CD4-positive, alpha-beta T cell treated with Interleukin-6 for 4 hours (primary cell): ENCODE measurements around the gene PGAP3.

Experiments used
- DNase-seq: peaks from one replicate; pipeline ENCODE4 v3.0.0-alpha.2; 2020; ENCODE audit warnings: mixed read lengths

The PGAP3 gene

DNA sequence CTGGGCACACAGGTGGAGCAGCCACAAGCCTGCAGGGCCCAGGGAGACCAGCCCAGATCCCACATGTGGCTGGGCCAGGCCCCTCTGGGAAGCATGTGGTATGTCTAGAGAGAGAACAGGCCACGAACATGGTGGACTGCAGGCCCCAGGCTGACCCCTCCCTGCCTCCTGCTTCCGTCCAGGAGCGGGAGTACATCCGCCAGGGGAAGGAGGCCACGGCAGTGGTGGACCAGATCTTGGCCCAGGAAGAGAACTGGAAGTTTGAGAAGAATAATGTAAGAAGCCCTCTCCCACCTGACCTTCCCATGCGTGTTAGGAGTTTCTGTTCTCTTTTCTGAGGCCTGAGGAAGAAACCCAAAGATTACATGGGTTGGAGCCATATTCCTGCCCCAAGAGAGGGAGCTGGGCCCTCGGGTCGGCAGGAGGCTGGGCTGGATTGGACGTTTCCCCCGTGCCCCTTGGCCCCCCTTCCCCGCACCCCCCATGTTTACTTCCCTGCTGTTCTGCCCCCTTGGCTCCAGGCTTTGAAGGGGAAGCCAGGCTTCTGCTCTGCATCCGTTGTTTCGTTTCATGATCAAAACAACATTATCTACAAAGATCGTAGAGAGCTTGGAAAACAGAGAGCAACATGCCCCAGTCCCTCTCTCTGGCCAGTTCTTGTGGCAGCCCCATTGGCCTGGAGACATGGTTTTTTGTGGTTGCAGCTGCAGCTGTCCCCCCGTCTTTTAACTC is 28.4 kb downstream of the PGAP3 start:
- DNase-seq, result peak; percentile 40

GRCh38 chr17:39658760-39659159 is 29.1 kb downstream of the PGAP3 start:
- no peak for DNase-seq

DNA sequence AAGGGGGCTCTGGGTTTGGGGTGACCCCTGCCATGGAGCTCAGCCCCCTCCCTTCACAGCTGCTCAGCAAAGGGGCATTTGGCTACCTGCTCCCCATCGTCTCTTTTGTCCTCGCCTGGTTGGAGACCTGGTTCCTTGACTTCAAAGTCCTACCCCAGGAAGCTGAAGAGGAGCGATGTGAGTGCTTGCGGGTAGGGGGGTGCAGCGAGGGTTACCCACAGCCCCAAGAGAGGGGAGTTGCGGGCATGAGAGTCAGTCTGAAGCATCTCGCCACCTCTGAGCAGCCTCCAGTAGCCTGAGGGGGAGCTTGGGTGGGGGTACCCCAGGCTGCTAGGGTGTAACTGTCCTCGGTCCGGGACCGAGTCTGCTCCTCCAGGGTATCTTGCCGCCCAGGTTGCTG is 29.5 kb downstream of the PGAP3 start:
- peak; percentile 26 for DNase-seq

DNA sequence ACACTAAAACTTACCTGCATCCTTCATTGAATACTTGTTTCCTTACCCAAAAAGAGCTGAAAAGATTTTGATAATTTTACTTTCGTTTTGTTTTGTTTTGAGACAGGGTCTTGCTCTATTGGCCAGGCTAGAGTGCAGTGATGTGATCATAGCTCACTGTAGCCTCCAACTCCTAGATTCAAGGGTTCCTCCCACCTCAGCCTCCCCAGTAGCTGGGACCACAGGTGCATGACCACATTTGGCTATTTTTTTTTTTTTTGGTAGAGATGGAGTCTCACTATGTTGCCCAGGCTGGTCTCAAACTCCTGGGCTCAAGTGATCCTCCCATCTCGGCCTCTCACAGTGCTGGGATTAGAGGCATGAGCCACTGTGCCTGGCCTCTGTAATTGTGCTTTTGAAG is 32.8 kb downstream of the PGAP3 start:
- no peak for DNase-seq

DNA sequence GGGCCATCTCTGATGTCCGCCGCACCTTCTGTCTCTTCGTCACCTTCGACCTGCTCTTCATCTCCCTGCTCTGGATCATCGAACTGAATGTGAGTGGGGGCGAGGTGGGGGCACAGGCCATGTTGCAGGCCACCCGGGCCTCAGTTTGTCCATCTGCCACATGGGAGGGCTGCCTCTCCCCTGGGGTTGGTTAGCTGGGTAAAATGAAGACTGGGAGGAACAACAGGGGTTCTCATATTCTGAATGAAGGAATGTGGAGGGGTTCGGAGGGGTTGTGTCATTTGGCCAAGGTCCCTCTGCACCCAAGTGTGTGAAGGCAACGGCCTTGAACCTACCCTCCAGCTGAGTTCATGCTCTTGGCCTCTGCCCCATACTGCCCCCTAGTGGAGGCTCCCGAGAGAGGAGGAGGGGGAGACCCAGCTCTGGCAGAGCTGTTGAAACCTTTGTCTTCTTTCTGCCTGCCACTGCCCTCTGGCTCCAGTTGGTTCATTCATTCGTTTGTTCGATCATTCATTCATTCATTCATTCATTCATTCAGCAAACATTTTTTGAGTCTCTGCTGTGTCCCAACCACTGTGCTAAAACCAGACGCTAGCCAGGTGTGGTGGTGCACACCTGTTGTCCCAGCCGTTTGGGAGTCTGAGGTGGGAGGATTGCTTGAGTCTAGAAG is 34.1 kb downstream of the PGAP3 start:
- DNase-seq, result peak; percentile 86

DNA sequence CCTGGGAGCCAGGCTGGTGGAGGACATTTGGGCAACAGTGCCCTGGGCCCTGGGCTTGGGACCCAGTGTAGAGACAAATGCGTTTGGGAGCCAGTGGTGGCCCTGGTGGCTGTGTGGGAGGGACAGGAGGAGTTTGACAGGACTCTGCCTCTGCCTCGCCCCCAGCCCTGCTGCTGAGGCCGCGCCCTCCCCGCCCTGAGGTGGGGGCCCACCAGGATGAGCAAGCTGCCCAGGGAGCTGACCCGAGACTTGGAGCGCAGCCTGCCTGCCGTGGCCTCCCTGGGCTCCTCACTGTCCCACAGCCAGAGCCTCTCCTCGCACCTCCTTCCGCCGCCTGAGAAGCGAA is 34.6 kb downstream of the PGAP3 start:
- no peak for DNase-seq

DNA sequence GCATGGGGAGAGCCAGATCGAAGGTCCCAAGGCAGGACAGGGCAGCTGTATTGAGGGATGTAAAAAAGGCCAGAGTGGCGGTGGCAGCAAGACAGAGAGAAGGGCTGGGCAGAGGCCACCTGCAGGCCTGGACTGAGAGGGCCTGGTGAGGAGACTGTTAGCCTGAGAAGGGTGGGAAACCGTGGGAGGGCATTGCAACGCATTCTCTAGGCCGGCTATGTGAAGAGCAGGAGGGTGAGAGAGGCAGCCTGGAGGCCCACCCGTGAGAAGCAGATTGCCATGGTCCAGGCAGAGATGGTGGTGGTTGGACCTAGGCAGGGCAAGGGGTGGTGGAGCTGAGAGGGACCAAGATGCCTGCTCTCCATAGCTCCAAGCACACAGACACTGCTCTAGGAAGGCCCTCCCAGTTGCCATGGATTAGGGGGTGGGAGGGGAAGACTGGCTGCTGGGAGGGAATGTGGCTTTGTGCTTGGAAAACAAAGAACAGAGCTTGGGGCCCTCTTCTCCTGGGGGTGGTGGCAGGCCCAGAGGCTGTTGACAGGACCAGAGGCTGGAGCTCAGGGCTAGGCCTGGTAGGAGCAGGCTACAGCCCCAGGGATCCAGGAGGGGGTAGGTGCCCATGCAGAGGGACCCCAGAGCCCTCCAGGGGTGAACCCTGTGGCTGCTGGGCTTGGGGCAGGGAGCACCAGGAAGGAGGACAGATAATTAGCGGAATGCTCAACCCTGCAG is 35.1 kb downstream of the PGAP3 start:
- no peak for DNase-seq

DNA sequence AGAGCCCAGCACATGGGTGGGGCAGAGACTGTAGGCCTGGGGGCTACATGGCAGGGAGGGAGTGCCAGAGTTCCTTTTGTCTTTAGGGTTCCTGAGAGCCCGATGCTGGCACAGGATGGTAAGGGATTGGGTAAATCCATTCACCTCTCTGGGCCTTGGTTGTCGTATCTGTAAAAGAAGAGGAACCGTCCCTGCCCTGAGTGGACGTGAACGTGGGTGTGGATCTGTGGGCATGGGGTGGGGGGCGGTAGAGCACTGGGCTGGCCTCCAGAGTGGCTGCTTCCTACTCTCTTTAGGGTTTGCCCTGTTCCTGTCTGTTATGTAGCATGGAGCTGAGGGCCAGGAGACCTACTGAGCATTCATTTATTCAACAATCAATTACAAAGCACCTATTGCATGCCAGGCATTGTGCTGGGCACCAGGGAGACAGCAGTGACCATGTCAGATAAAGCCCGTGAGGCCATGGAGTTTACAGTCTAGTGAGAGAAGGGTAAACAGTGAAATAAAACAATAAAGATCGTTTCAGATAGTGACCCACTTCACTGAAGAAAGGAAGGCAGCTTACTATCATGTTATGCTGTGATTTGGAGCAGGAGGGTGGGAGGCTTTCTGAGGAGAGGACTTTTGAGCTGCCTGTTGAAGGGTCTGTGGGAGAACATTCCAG is 35.8 kb downstream of the PGAP3 start:
- DNase-seq, result no peak

GRCh38 chr17:39650121-39650579 is 37.7 kb downstream of the PGAP3 start:
- no peak for DNase-seq

DNA sequence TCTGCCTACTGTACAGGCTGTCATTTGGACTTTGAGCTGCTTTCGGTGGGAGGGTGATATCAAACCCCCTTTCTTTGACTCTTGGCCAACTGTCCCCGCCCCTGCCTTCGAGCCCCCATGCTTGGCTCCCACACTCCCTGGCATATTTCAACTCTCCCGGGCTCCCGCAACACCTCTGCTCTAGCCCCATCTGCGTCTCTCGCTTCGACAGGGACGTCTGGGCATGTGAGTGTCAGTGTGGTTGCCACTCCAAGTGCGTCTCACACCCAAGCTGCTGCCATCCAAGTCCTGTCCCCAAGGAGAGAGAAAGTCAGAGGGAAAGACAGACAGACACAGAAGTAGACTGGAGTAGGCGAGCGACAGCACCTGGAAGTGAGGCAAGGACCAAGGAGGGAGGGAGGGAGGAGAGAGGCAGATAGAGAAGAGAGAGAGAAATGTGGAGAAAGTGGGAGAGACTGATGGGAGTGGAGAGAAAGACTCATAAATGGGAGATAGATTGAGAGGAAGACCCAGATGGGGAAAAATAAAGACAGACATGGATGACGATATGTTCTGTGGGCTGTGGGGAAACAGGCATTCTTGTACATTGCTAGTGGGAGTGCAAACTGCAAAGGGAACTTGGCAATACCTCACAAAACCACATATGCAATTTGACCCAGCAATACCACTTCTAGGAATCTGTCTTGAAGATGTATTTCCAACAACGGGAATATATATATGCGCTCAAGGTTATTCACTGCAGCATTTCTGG is 39.1 kb downstream of the PGAP3 start:
- no peak for DNase-seq

GRCh38 chr17:39647256-39647655 is 40.6 kb downstream of the PGAP3 start:
- no peak for DNase-seq

DNA sequence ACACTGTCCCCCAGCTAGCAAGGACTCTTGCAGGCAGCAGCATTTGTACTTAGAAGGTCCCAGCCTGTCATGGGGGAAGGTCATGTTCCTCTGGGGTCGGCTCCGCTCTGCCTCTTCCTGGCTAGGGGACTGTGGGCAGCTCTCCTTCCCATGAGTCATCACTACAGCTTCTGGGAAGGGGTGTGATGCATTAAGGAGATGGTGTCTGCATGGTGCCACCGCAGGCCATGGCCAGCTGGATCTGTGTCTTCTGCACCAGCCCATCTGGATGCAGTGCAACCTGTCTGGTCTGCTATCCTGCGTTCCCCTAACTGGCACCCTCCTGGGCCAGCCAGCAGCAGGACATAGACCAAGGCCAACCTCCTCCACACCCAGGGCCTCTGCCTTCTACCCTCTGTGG is 44.6 kb downstream of the PGAP3 start:
- DNase-seq, result no peak

- DNase-seq, result no peak
These were observed 45.4 kb downstream of the PGAP3 start for GRCh38 chr17:39642291-39643074.

- DNase-seq, result no peak
These were observed 46.0 kb downstream of the PGAP3 start for GRCh38 chr17:39641883-39642282.

DNA sequence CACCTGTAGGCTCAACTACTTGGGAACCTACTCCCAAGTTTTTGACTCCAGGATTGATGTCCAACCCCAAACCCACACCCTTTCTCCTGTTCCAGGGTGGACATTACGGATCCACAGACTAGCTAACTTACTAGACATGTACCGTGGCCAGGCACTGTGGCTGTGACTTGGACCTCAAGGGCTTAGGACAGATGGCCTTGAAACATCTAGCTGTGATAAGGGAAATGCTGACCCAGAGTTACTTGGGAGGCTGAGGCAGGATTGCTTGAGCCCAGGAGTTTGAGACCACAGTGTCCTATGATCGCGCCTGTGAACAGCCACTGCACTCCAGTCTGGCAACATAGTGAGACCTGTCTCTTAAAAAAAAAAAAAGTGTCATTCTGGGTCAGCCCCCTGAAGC is 46.8 kb downstream of the PGAP3 start:
- no peak for DNase-seq

DNA sequence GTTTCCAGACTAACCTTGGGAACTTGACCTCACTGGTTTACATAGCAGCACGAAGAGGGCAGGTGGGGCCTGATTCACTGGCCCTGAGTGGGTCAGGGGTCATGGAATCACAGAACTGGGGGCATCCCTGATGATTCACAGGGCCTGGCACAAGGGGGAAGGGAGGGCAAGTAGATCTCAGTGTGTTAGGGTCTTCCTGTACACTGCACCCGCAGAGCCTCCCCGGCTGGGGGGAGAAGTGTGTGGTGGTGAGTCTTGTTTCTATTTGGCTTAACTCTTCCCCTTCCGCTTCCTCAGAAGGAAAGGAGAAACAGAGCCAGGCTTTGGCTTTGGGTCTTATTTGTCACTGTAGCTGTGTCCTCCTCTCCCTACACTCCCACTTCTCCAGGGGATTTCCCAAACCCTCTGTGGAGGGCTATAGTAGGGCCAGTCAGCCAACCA is 47.2 kb downstream of the PGAP3 start:
- no peak for DNase-seq

DNA sequence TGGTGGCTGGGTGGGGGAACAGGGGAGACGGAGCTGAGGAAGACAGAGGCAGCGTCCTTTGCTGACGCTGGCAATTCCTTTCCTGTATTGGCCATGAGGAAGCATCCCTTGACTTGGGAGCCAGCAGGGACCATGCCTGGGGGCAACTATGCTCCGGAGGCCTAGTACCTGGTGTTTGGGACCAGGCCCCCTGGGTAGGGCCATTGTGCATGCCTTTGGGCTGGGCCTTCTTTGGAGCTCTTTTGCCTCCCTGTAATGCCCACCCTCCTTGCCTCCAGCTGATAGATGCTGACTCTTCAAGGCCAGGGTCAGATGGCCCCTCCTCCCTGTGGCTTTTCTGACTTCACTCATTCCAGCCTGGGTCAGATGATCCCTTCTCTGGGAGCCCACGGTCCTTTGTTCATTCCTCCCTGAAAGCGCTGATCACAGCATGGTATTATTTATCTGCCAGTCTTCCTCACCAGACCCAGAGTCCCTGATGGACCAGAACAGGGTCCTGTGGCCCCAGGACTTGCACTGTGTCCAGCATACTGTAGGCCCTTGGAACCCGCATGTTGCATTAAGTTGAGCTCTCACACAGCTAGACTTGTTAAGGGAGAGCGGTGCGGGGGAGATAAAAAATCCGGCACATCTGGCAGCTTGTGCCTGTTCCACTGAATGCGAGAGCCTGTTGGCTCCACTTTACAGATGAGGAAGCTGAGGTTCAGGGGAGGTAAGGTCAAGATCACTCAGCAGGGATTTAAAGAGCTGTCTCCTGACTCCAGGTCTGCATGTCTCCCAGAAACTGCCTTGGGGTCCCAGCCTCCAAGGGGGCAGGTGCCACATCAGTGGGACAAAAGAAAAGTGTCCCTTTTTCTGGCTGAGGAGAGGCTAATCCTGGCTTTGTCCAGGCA is 48.0 kb downstream of the PGAP3 start:
- DNase-seq, result no peak

- DNase-seq, result no peak
These were observed 48.8 kb downstream of the PGAP3 start for GRCh38 chr17:39639043-39639442.

- no peak for DNase-seq
These were observed 49.5 kb downstream of the PGAP3 start for GRCh38 chr17:39638317-39638716.

DNA sequence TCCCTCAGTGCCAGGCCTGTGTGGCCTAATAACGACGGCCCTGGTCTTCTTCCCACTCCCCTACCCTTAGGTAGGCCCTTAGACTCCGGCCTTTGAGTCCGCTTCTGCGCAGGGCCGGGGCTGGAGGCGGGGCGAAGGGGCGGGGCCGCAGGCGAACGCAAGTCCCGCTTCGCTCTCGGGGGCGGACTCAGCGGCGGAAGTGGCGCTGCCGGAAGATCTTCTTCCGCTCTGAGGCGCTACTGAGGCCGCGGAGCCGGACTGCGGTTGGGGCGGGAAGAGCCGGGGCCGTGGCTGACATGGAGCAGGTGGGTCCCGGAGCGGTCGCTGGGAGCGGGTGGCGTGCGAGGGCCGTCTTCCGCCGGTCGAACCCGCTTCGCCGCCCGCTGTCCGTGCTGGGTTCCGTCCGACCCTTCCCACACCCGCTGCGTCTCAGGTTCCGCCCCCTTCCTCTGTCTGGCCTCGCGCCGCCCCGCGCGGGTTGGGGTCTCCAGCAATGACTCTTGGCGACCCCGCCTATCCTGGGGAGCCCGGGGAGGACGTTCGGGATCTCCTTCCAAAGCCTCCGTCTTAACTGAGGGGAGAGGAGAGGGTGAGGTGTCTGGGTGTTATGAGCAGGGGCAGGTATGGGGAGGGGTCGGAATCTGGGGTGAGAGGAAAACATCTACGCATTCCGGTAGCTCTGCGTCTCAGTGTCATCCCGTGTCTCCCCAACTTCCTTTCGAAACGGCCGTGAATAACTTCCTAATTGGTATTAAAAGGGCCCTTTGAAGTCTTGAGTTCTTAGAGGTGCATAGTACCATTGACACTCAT is 50.7 kb downstream of the PGAP3 start, which contains the start of gene STARD3:
TSS of gene STARD3 (plus strand) at position 218 of the 810 bp plus-strand sequence. CDS start 16,388 bp downstream, outside the sequence.
- peak; percentile 95 for DNase-seq
